Measurements from ENCODE around the gene FAM228B. TPM values are rescaled to one million over a fixed set of nuclear protein-coding genes. Genes with fewer than 3 reads are reported as not detected.

FAM228B gene
- total RNA-seq, 2 donors from 2014 or later: 18.0 to 18.7 TPM

DNA sequence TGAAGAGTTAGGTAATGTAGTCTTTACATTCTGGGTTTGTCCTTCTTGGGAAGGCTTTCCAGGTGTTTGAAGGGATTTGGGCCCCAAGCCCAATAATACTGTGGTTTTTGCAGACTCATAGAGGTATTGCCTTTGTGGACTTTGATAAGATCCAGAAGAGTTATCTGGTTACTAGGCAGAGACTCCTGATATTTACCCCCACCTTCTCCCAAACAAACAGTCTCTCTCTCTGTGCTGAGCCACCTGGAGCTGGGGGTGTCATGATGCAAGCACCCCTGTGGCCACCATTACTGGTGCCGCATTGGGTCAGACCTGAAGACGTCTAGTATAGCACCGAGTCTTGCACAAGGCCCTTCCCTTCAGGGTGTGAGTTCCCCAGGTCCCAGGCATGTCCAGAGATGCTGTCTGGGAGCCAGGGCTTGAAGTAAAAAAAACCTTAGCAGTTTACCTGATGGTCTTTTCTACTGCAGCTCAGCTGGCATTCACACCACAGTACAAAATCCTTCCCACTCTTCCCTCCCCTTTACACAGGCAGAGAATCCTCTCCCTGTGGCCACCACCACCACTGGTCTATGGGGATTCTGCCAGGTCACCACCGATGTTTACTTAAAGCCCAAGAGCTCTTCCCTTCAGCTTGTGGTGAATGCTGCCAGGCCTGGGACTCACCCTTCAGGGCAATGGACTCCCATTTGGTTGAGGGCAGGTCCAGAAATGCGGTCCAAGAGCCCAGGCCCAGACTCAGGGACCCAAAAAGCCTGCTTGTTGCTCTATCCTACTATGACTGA, 29.3 kb downstream of the FAM228B start:
- DNase-seq (no peak), ATAC-seq (replicated peaks in 1 of 2) (no peak)
- no peak overlapping the region for H3K4me3 Mint-ChIP-seq
- H3K27me3 Mint-ChIP-seq (ENCODE audit: low read depth): no peaks in the 10 kb centered on the region
- H3K4me1 Mint-ChIP-seq (ENCODE audit: low read depth): no peaks in the 10 kb centered on the region
- peaks cover 8 to 10% of the 10 kb centered on the region in 2 donors for H3K9me3 Mint-ChIP-seq
- H3K36me3 Mint-ChIP-seq (ENCODE audit: insufficient read depth in 2 of 2): peaks cover 4 to 9% of the 10 kb centered on the region in 2 donors
- H3K27ac Mint-ChIP-seq: no peak overlapping the region

DNA sequence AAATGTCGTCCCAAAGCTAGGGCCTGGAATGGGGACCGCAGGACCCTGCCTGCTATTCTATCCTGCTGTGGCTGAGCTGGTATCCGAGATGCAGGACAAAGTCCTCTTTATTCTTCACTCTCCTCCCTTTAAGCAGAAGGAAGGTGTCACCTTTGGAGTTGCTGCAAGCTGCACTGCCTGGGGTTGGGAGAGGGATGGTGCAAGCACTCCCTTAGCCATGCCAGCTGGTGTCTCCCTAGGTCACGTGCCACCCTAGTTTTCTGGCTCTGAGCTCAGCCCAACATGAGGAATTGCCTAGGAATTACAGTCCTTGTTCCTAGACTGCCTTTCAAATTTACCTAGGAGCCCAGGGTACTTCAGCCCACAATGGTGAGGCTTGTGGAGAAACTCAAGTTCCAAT, 30.2 kb downstream of the FAM228B start:
- H3K9me3 Mint-ChIP-seq: peaks cover 6% of the 10 kb centered on the region in 2 donors
- no peak for DNase-seq
- ATAC-seq (replicated peaks in 1 of 2): no peak
- H3K27ac Mint-ChIP-seq: no peak overlapping the region
- no peaks in the 10 kb centered on the region for H3K27me3 Mint-ChIP-seq (ENCODE audit: low read depth)
- no peak overlapping the region for H3K4me3 Mint-ChIP-seq
- H3K4me1 Mint-ChIP-seq (ENCODE audit: low read depth): no peaks in the 10 kb centered on the region
- H3K36me3 Mint-ChIP-seq (ENCODE audit: insufficient read depth in 2 of 2): peaks cover 0 to 5% of the 10 kb centered on the region in 2 donors

DNA sequence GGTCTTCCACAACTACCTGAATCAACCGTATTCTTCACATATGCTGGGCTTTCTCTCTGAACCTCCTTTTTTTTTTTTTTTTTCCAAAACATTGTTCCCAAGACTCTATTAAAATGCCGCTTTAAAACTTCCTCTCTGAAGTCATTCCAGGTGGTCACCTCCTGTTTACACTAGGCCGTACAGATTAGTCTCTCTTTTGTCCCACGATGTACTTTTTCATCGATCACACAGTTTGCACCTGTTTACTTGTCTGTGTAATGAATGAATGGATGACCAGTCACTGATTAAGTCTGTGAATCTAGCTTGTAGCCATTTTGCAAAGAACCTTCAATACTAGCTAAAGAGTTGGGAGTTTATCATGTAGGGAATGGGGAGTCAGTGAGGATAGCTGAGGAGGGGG, 34.9 kb downstream of the FAM228B start:
- Mint-ChIP-seq H3K36me3 (ENCODE audit: insufficient read depth in 2 of 2) (no peaks in the 10 kb centered on the region), H3K4me1 (ENCODE audit: low read depth) (no peaks in the 10 kb centered on the region), H3K9me3 (peaks cover 0 to 2% of the 10 kb centered on the region in 2 donors), H3K27ac (no peak overlapping the region), H3K4me3 (no peak overlapping the region), H3K27me3 (ENCODE audit: low read depth) (no peaks in the 10 kb centered on the region)
- DNase-seq (no peak), ATAC-seq (replicated peaks in 1 of 2) (no peak)

DNA sequence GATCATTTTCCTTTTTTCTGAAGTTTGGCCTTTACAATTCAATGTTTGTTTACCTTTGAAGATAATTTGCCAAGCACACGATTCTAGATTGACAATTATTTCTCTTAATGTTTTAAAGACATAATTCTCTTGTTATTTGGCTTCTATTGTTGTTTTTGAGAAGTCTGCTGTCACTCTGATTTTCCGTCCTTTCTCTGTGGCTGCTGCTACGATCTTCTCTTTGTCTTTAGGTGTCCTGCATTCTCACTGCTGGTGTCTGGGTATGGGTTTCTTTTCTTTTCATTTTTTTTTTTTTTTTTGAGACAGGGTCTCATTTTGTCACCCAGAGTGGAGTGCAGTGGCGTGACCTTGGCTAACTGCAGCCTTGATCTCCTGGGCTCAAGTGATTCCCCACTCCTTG, 36.4 kb downstream of the FAM228B start:
- no peaks in the 10 kb centered on the region for H3K27me3 Mint-ChIP-seq (ENCODE audit: low read depth)
- no peaks in the 10 kb centered on the region for H3K36me3 Mint-ChIP-seq (ENCODE audit: insufficient read depth in 2 of 2)
- ATAC-seq (replicated peaks in 1 of 2) (no peak), DNase-seq (no peak)
- H3K4me1 Mint-ChIP-seq (ENCODE audit: low read depth): no peaks in the 10 kb centered on the region
- peak overlapping the region; percentile 66 for H3K27ac Mint-ChIP-seq
- H3K4me3 Mint-ChIP-seq: no peak overlapping the region
- H3K9me3 Mint-ChIP-seq: peaks cover 0 to 2% of the 10 kb centered on the region in 2 donors

DNA sequence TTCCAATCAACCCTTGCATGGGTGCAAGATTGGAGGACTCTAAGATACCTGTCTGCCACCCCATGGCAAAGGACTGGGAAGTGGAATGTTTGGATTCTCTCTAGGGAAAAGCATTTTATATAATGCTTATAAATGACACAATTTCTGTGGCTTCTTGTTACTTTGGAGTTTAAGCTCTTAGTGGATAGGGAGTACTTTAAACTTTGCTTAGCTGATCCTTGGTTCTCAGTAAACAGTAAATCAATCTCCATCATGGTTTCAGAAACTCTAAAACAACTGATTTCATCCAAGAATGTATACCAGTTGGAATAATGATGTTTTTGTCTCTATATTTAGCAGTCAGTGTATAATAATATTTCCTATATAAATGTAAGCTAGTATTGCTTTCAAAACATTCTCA, 37.5 kb downstream of the FAM228B start:
- ATAC-seq (replicated peaks in 1 of 2) (no peak), DNase-seq (no peak)
- Mint-ChIP-seq H3K36me3 (ENCODE audit: insufficient read depth in 2 of 2) (no peaks in the 10 kb centered on the region), H3K27ac (no peak overlapping the region), H3K4me1 (ENCODE audit: low read depth) (no peaks in the 10 kb centered on the region), H3K9me3 (peaks cover 0 to 2% of the 10 kb centered on the region in 2 donors), H3K27me3 (ENCODE audit: low read depth) (no peaks in the 10 kb centered on the region), H3K4me3 (no peak overlapping the region)

DNA sequence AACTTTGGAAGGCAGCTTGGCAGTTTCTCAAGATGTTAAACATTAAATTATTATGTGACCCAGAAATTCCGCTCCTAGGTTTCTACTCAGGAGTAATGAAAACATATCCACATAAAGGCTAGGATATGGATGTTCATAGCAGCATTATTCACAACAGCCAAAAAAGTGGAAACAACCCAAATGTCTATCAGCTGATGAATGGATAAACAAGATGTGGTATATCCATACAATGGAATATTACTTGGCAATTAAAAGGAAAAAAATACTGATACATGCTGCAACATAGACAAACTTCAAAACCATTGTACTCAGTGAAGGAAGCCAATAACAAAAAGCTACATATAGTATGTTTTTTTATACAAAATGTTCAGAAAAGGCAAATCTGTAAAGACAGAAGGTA, 39.2 kb downstream of the FAM228B start:
- Mint-ChIP-seq H3K27me3 (ENCODE audit: low read depth) (no peaks in the 10 kb centered on the region), H3K4me1 (ENCODE audit: low read depth) (no peaks in the 10 kb centered on the region), H3K9me3 (peaks cover 0 to 2% of the 10 kb centered on the region in 2 donors), H3K36me3 (ENCODE audit: insufficient read depth in 2 of 2) (no peaks in the 10 kb centered on the region), H3K27ac (no peak overlapping the region), H3K4me3 (no peak overlapping the region)
- DNase-seq (no peak), ATAC-seq (replicated peaks in 1 of 2) (no peak)

- DNase-seq (no peak), ATAC-seq (replicated peaks in 1 of 2) (no peak)
- Mint-ChIP-seq H3K27me3 (ENCODE audit: low read depth) (no peaks in the 10 kb centered on the region), H3K4me1 (ENCODE audit: low read depth) (no peaks in the 10 kb centered on the region), H3K27ac (no peak overlapping the region), H3K9me3 (peaks cover 0 to 2% of the 10 kb centered on the region in 2 donors), H3K36me3 (ENCODE audit: insufficient read depth in 2 of 2) (no peaks in the 10 kb centered on the region), H3K4me3 (no peak overlapping the region)
Measured at GRCh38 chr2:24163186-24163585, 39.9 kb downstream of the FAM228B start.

- Mint-ChIP-seq H3K4me1 (ENCODE audit: low read depth) (no peaks in the 10 kb centered on the region), H3K27ac (no peak overlapping the region), H3K36me3 (ENCODE audit: insufficient read depth in 2 of 2) (no peaks in the 10 kb centered on the region), H3K9me3 (peaks cover 0 to 2% of the 10 kb centered on the region in 2 donors), H3K27me3 (ENCODE audit: low read depth) (no peaks in the 10 kb centered on the region), H3K4me3 (no peak overlapping the region)
- DNase-seq: no peak
- ATAC-seq (replicated peaks in 1 of 2): no peak
Measured at GRCh38 chr2:24163601-24164000, 40.3 kb downstream of the FAM228B start.

DNA sequence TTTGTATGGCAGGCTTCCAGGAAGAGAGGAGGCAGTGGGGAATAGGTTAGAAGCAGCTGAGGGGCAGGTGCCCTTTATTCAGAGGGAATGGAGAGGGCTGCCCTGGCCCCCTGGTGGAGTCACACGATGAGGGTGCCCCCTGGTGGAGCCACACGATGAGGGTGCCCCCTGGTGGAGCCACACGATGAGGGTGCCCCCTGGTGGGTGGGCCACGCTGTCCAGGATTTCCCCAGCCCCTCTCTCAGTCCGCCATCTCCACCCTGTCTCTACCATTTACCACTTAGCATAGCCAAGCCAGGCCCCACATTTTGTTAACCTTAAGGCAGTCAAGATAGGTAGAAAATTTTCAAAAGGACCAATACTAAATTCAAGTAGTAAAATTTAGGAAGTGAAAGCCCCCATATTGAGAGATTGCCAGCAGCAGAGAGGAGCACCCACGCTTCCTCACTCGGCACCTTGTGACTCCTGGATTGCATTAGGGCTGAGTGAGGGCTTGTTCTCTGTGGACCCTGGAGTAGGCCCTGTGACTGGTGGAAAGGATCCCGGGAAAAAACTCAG, 41.2 kb downstream of the FAM228B start:
- Mint-ChIP-seq H3K27me3 (ENCODE audit: low read depth) (no peaks in the 10 kb centered on the region), H3K36me3 (ENCODE audit: insufficient read depth in 2 of 2) (no peaks in the 10 kb centered on the region), H3K27ac (no peak overlapping the region), H3K4me3 (no peak overlapping the region), H3K4me1 (ENCODE audit: low read depth) (no peaks in the 10 kb centered on the region), H3K9me3 (peaks cover 0 to 2% of the 10 kb centered on the region in 2 donors)
- peak; percentile 64 to 67 for DNase-seq
- ATAC-seq (replicated peaks in 1 of 2): peak; percentile 77 to 86

- Mint-ChIP-seq H3K4me1 (ENCODE audit: low read depth) (no peaks in the 10 kb centered on the region), H3K4me3 (no peak overlapping the region), H3K36me3 (ENCODE audit: insufficient read depth in 2 of 2) (peaks cover 0 to 1% of the 10 kb centered on the region in 2 donors), H3K27ac (no peak overlapping the region), H3K27me3 (ENCODE audit: low read depth) (no peaks in the 10 kb centered on the region), H3K9me3 (no peaks in the 10 kb centered on the region)
- ATAC-seq (replicated peaks in 1 of 2) (no peak), DNase-seq (no peak)
Measured at GRCh38 chr2:24169023-24169422, 45.8 kb downstream of the FAM228B start.

DNA sequence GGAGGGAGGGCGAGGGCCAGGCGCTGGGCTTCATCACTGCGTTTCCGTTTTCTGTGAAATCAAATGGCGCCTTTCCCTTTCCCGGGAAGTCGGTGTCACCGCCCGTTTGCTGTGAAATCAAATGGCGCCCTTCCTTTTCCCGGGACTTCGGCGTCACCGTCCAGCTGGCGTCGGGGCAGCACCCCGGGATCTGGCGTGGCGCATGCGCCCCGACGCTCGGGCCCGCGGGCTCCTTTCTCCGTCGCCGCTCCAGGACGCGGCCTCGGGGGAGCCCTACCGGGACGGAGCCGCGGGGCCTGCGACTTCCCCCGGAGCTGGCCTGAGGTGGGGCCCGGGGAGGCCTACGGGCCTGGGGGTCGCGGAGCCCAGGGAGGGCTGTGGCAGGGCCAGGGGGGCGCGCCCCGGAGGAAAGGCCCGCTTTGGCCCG, 51.6 kb downstream of the FAM228B start, which contains the start of gene FAM228A:
Gene FAM228A (plus strand): TSS at position 203 of the 427 bp plus-strand sequence. CDS start 428 bp downstream, outside the sequence.
- Mint-ChIP-seq H3K4me3 (no peak within 1 kb of the TSS), H3K27ac (no peak within 1 kb of the TSS), H3K4me1 (ENCODE audit: low read depth) (no peaks in the 10 kb centered on the region), H3K36me3 (ENCODE audit: insufficient read depth in 2 of 2) (peaks cover 0 to 1% of the 10 kb centered on the region in 2 donors), H3K27me3 (ENCODE audit: low read depth) (no peaks in the 10 kb centered on the region), H3K9me3 (no peaks in the 10 kb centered on the region)
- ATAC-seq (replicated peaks in 1 of 2): no peak
- DNase-seq: no peak

DNA sequence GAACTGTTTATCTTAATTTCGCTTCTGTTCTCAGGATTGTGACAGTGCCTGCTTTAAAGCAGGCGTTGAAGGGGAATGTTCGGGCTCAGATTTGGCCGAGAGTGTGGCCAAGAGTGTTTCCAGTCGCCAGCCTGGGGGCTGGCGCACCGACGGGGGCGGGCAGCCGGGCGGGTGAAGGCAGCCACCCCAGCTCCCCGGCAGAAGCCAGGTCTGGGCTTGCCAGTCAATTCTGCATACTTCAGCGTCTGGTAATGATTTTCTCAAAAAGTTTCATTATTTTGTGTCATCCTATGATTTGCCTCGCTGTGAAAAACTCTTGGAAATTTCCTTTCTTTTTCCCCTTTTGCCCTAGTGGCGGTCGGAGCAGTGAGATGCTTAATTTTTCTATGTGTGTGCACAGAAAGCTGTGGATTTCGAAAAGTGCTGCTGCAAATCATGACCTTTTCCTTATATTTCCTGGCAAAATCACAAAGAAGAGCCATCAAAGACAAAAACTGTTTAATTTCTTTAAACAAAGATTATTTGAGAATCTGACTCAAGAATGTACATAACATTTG, 52.4 kb downstream of the FAM228B start:
- no peak for ATAC-seq (replicated peaks in 1 of 2)
- H3K27me3 Mint-ChIP-seq (ENCODE audit: low read depth): no peaks in the 10 kb centered on the region
- no peaks in the 10 kb centered on the region for H3K4me1 Mint-ChIP-seq (ENCODE audit: low read depth)
- DNase-seq: no peak
- H3K9me3 Mint-ChIP-seq: no peaks in the 10 kb centered on the region
- no peak overlapping the region for H3K4me3 Mint-ChIP-seq
- no peak overlapping the region for H3K27ac Mint-ChIP-seq
- peaks cover 0 to 1% of the 10 kb centered on the region in 2 donors for H3K36me3 Mint-ChIP-seq (ENCODE audit: insufficient read depth in 2 of 2)

DNA sequence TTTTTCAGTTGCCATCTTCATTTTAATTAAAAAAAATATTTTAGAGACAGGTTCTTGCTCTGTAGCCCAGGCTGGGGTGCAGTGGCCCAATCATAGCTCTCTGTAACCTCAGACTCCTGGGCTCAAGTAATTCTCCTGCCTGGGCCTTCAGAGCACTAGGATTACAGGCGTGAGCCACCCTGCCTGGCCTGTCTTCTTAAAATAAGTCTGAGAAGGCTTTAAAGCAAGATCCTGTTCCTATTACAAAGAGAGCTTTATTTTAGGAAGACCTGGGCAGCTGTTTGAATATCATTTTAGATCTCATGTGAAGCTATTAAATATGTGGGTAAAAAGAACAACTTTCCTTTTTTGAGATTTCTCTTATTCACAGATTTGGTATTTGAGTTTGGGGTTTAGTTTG, 53.1 kb downstream of the FAM228B start:
- H3K4me1 Mint-ChIP-seq (ENCODE audit: low read depth): no peaks in the 10 kb centered on the region
- ATAC-seq (replicated peaks in 1 of 2) (no peak), DNase-seq (no peak)
- peaks cover 0 to 1% of the 10 kb centered on the region in 2 donors for H3K36me3 Mint-ChIP-seq (ENCODE audit: insufficient read depth in 2 of 2)
- H3K9me3 Mint-ChIP-seq: no peaks in the 10 kb centered on the region
- H3K27ac Mint-ChIP-seq: no peak overlapping the region
- H3K4me3 Mint-ChIP-seq: no peak overlapping the region
- no peaks in the 10 kb centered on the region for H3K27me3 Mint-ChIP-seq (ENCODE audit: low read depth)

All from activated T-cell treated with anti-CD3 and anti-CD28 coated beads, Interleukin-2, amount 50 U/mL, for 72 hours (primary cell).